Kidney (tissue), 14 donors: Measurements from ENCODE around the gene KRTAP4-5. TPM values are rescaled to one million over a fixed set of nuclear protein-coding genes. Genes with fewer than 3 reads are reported as not detected.

Experiments used
- DNase-seq, 5 donors: peaks; one replicate each; pipeline ENCODE4 v3.0.0-alpha.2; 2013 to 2020
- FAIRE-seq: peaks from 2 replicates; lab custom pipeline; 2012; peaks lifted over from hg19 to GRCh38; lab: Jason Lieb, UNC
- H3K27ac ChIP-seq, 2 donors: one replicate each; pipeline ENCODE4 v1.7.0; 2013; ENCODE audit warnings: low read depth in 2 of 2, low read length in 2 of 2, inconsistent platforms in 1 of 2
- H3K27me3 ChIP-seq: one replicate; pipeline ENCODE4 v1.7.1; 2013; ENCODE audit warnings: low read length, inconsistent platforms; ENCODE audit not compliant: control insufficient read depth, insufficient read depth
- H3K36me3 ChIP-seq, 3 donors: one replicate each; pipeline versions ENCODE4 v1.7.0 to v1.7.1; 2013; ENCODE audit warnings: low read length in 3 of 3, control low read depth in 1 of 3, inconsistent platforms in 1 of 3; ENCODE audit not compliant: insufficient read depth in 3 of 3, control insufficient read depth in 2 of 3
- H3K4me1 ChIP-seq, 3 donors: one replicate each; pipeline versions ENCODE4 v1.7.0 to v1.7.1; 2013; ENCODE audit warnings: low read length in 3 of 3, inconsistent platforms in 1 of 3, low read depth in 1 of 3; ENCODE audit not compliant: control insufficient read depth in 2 of 3, insufficient read depth in 2 of 3
- H3K4me3 ChIP-seq, 3 donors: one replicate each; pipeline versions ENCODE4 v1.7.0 to v1.8.1; 2013; ENCODE audit warnings: low read length in 3 of 3, control low read depth in 1 of 3, inconsistent platforms in 1 of 3
- H3K9ac ChIP-seq, 3 donors: one replicate each; pipeline versions ENCODE4 v1.7.0 to v1.7.1; 2013; ENCODE audit warnings: low read length in 3 of 3, control low read depth in 1 of 3, inconsistent platforms in 1 of 3
- H3K9me3 ChIP-seq, 3 donors: one replicate each; pipeline versions ENCODE4 v1.7.0 to v1.7.1; 2013; ENCODE audit warnings: low read length in 3 of 3, control low read depth in 1 of 3, inconsistent platforms in 1 of 3; ENCODE audit not compliant: control insufficient read depth in 2 of 3, insufficient read depth in 1 of 3
- intact Hi-C: fragments of 100-400 bp; cut with DNase I; formaldehyde crosslinking; loops from one replicate; pipeline ENCODE4 v1.11.1; 2022
- polyA plus RNA-seq: library from polyadenylated mRNA; stranded (reverse); fragments of 350-450 nt; fragmentation: Illumina TruSeq; extraction: RNeasy Lipid Tissue Mini Kit (QIAGEN cat#74804); gene quantifications from one replicate; pipeline ENCODE4 v1.2.3, GENCODE V29; 2014; ENCODE audit warnings: low read depth, low replicate concordance; ENCODE audit not compliant: insufficient read depth
- total RNA-seq: library from RNA; stranded (reverse); fragmentation: NEBNext Ultra II Directional; extraction: Animal tissue kit (Norgen Biotek cat#: 25700); gene quantifications from one replicate; pipeline ENCODE4 v1.2.1, GENCODE V29; 2021
- TF ChIP-seq, protein P1 (sequence below): IDR thresholded peaks from 3 replicates; pipeline ENCODE4 v1.5.1; 2012; ENCODE audit warnings: mild to moderate bottlenecking, moderate library complexity, borderline replicate concordance; ENCODE audit not compliant: insufficient read depth; ENCODE audit errors: extremely low read depth
- donor health status: control.
- donor health status: control.
- donor health status: control.
- donor health status: control.
- donor health status: control.
- donor health status: DM: yes; HTN: yes; CAD: no.
- donor health status: Normal renal cell carcinoma (clear cell type).

KRTAP4-5 gene
- total and polyA plus RNA-seq, 2 donors from 2014 or later = not detected

DNA sequence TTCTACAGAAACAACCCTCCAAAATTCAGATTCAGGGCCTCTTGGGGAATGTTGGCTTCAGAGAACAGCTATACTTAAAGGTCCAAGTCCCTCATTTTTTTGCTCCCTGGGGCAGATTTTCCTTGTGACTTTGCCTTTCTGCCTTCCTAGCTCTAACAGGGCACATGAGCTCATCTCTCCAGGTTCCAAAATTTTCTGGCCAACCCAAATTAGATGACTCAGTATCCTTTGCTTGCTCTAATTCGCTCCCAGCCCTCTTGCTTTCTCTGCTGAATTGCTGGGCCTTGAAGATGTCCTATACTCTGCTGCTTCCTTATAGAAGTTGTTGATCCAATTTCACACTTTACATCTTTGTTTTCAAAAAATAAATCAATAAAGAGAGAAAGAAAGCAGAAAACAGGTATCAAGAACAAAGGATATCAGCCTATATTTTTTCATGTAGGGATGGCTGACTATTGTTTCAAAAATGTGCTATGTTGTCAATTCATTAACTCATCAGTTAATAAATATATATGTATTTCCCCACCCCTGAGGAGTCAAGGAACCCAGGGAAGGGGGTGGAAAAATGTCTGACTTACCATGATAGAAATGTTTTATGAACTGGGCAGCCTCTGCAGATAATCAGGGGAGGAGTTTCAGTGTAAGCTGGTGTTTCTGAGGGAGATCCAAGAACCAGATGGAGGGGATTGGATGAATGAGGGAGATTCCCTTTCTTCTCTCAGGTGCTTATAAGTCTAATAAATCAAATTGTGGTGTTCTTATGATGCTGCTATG lies 29.4 kb upstream of the KRTAP4-5 start:
- Histone ChIP-seq H3K27me3 (no peaks in the 10 kb centered on the region), H3K27ac (no peak overlapping the region), H3K36me3 (no peaks in the 10 kb centered on the region), H3K9me3 (no peaks in the 10 kb centered on the region), H3K4me3 (no peak overlapping the region), H3K4me1 (no peaks in the 10 kb centered on the region), H3K9ac (no peak overlapping the region)
- FAIRE-seq = no peak
- TF ChIP-seq, protein P1, sequence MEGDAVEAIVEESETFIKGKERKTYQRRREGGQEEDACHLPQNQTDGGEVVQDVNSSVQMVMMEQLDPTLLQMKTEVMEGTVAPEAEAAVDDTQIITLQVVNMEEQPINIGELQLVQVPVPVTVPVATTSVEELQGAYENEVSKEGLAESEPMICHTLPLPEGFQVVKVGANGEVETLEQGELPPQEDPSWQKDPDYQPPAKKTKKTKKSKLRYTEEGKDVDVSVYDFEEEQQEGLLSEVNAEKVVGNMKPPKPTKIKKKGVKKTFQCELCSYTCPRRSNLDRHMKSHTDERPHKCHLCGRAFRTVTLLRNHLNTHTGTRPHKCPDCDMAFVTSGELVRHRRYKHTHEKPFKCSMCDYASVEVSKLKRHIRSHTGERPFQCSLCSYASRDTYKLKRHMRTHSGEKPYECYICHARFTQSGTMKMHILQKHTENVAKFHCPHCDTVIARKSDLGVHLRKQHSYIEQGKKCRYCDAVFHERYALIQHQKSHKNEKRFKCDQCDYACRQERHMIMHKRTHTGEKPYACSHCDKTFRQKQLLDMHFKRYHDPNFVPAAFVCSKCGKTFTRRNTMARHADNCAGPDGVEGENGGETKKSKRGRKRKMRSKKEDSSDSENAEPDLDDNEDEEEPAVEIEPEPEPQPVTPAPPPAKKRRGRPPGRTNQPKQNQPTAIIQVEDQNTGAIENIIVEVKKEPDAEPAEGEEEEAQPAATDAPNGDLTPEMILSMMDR = no peak
- intact Hi-C loops = no loop called here
- no peak for DNase-seq

DNA sequence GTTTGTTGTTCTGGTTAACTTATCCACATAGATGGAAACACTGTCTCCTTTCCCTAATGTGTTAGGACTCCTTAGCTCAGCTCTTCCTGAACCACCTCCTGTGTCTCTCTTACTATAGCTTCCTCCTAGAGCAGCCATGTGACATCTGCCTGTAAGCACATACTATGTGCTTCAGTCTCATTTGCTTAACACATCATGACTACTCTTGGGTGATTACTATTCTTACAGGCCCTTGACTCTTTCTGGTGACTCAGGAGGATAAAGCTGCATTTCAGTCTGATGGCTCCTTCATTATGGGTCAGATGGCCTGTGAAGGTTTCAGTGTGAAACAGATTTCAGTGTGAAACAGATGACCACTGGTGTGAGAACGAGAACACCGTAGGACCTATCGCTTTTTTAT lies 28.7 kb upstream of the KRTAP4-5 start:
- TF ChIP-seq, protein P1 = no peak
- H3K9ac ChIP-seq = no peak overlapping the region
- H3K4me1 ChIP-seq = no peaks in the 10 kb centered on the region
- no peaks in the 10 kb centered on the region for H3K36me3 ChIP-seq
- H3K27ac ChIP-seq = no peak overlapping the region
- H3K27me3 ChIP-seq = no peaks in the 10 kb centered on the region
- intact Hi-C loops = no loop called here
- FAIRE-seq (no peak), DNase-seq (no peak)
- no peak overlapping the region for H3K4me3 ChIP-seq
- H3K9me3 ChIP-seq = no peaks in the 10 kb centered on the region

DNA sequence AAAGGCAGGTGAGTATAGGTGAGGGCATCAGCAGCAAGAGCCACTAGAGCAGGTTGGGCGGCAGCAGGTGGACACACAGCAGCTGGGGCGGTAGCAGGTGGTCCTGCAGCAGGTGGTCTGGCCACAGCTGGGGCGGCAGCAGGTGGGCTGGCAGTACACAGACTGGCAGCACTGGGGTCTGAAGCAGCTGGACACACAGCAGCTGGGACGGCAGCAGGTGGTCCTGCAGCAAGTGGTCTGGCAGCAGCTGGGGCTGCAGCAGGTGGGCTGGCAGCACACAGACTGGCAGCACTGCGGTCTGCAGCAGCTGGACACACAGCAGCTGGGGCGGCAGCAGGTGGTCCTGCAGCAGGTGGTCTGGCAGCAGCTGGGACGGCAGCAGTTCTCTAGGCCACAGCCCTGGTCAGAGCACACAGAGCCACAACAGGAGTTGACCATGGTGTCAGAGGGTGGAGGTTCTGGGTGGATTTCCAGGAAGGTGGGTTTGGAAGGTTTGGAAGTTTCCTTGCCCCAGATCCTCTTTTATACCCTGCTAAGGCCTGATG lies 28.2 kb upstream of the KRTAP4-5 start, which contains the start of gene KRTAP4-2:
Gene KRTAP4-2, minus strand, starts transcription at position 495 of the 545 bp plus-strand sequence. Its CDS starts 57 bp downstream, at position 438.
- FAIRE-seq (no peak), DNase-seq (no peak)
- no peaks in the 10 kb centered on the region for H3K36me3 ChIP-seq
- H3K4me1 ChIP-seq = no peaks in the 10 kb centered on the region
- no peak within 1 kb of the TSS for H3K27ac ChIP-seq
- no peaks in the 10 kb centered on the region for H3K27me3 ChIP-seq
- H3K9me3 ChIP-seq = no peaks in the 10 kb centered on the region
- intact Hi-C loops = no loop called here
- no peak within 1 kb of the TSS for H3K4me3 ChIP-seq
- H3K9ac ChIP-seq = no peak within 1 kb of the TSS
- TF ChIP-seq, protein P1 = no peak
